Ishikawa (cell line): ENCODE measurements around the gene PHF2.

Experiments
- CEBPB ChIP-seq: IDR thresholded peaks from 2 replicates; pipeline ENCODE4 v1.6.1; 2012
- CREB1 ChIP-seq: IDR thresholded peaks from 2 replicates; pipeline ENCODE4 v1.6.1; 2012; ENCODE audit warnings: low read depth
- EP300 ChIP-seq: IDR thresholded peaks from 2 replicates; pipeline ENCODE4 v1.6.1; 2012; ENCODE audit warnings: borderline replicate concordance
- NFIC ChIP-seq: IDR thresholded peaks from 2 replicates; pipeline ENCODE4 v1.6.1; 2012
- RAD21 ChIP-seq: IDR thresholded peaks from 2 replicates; pipeline ENCODE4 v1.6.1; 2012; ENCODE audit warnings: low read depth
- TAF1 ChIP-seq: IDR thresholded peaks from 2 replicates; pipeline ENCODE4 v1.6.1; 2012; ENCODE audit warnings: low read depth, mild to moderate bottlenecking
- TCF12 ChIP-seq: IDR thresholded peaks from 2 replicates; pipeline ENCODE4 v1.6.1; 2012; ENCODE audit warnings: low read depth
- YY1 ChIP-seq: IDR thresholded peaks from 2 replicates; pipeline ENCODE4 v1.6.1; 2012; ENCODE audit warnings: low read depth
- TF ChIP-seq, protein P1 (sequence below): IDR thresholded peaks from 2 replicates; pipeline ENCODE4 v1.6.1; 2012; ENCODE audit warnings: low read depth, mild to moderate bottlenecking
- TF ChIP-seq, protein P2 (sequence below): IDR thresholded peaks from 2 replicates; pipeline ENCODE4 v1.6.1; 2012
- TF ChIP-seq, protein P3 (sequence below): IDR thresholded peaks from 2 replicates; pipeline ENCODE4 v1.6.1; 2012

- TF ChIP-seq YY1 (no peak), TAF1 (no peak), EP300 (no peak), NFIC (no peak), RAD21 (no peak), CREB1 (no peak), CEBPB (no peak), TCF12 (no peak)
- TF ChIP-seq, protein P1, sequence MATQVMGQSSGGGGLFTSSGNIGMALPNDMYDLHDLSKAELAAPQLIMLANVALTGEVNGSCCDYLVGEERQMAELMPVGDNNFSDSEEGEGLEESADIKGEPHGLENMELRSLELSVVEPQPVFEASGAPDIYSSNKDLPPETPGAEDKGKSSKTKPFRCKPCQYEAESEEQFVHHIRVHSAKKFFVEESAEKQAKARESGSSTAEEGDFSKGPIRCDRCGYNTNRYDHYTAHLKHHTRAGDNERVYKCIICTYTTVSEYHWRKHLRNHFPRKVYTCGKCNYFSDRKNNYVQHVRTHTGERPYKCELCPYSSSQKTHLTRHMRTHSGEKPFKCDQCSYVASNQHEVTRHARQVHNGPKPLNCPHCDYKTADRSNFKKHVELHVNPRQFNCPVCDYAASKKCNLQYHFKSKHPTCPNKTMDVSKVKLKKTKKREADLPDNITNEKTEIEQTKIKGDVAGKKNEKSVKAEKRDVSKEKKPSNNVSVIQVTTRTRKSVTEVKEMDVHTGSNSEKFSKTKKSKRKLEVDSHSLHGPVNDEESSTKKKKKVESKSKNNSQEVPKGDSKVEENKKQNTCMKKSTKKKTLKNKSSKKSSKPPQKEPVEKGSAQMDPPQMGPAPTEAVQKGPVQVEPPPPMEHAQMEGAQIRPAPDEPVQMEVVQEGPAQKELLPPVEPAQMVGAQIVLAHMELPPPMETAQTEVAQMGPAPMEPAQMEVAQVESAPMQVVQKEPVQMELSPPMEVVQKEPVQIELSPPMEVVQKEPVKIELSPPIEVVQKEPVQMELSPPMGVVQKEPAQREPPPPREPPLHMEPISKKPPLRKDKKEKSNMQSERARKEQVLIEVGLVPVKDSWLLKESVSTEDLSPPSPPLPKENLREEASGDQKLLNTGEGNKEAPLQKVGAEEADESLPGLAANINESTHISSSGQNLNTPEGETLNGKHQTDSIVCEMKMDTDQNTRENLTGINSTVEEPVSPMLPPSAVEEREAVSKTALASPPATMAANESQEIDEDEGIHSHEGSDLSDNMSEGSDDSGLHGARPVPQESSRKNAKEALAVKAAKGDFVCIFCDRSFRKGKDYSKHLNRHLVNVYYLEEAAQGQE, result no peak
- TF ChIP-seq, protein P2, sequence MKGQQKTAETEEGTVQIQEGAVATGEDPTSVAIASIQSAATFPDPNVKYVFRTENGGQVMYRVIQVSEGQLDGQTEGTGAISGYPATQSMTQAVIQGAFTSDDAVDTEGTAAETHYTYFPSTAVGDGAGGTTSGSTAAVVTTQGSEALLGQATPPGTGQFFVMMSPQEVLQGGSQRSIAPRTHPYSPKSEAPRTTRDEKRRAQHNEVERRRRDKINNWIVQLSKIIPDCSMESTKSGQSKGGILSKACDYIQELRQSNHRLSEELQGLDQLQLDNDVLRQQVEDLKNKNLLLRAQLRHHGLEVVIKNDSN, result no peak
- TF ChIP-seq, protein P3, sequence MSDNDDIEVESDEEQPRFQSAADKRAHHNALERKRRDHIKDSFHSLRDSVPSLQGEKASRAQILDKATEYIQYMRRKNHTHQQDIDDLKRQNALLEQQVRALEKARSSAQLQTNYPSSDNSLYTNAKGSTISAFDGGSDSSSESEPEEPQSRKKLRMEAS, result no peak
Measured at GRCh38 chr9:93648181-93648580, 71.8 kb downstream of the PHF2 start.
